Lower lobe of right lung (tissue), 2 donors: ENCODE results near the gene IL17RD. TPM values are rescaled to one million over a fixed set of nuclear protein-coding genes. Genes with fewer than 3 reads are reported as not detected.

Source experiments
- ATAC-seq, 2 donors: fragments of 200-7000 bp; cut with Tn5 transposase; one replicate each; pipeline ENCODE4 v1.9.1; 2020 to 2022; ENCODE audit warnings: mild to moderate bottlenecking in 2 of 2, moderate library complexity in 2 of 2
- DNase-seq: peaks from one replicate; pipeline ENCODE4 v3.0.0-alpha.2; 2020
- H3K27ac ChIP-seq: fragments of 200-600 bp; one replicate; pipeline ENCODE4 v1.8.0; 2022
- H3K27me3 ChIP-seq: fragments of 200-600 bp; one replicate; pipeline ENCODE4 v1.8.0; 2022; ENCODE audit warnings: low read depth
- H3K36me3 ChIP-seq: fragments of 200-600 bp; one replicate; pipeline ENCODE4 v1.8.0; 2022; ENCODE audit warnings: mild to moderate bottlenecking
- H3K4me1 ChIP-seq: fragments of 200-600 bp; one replicate; pipeline ENCODE4 v1.8.0; 2022
- H3K4me3 ChIP-seq: fragments of 200-600 bp; one replicate; pipeline ENCODE4 v1.8.0; 2022; ENCODE audit warnings: mild to moderate bottlenecking
- H3K9me3 ChIP-seq: fragments of 200-600 bp; one replicate; pipeline ENCODE4 v1.8.0; 2022
- CTCF ChIP-seq: fragments of 200-600 bp; IDR thresholded peaks from one replicate; pipeline ENCODE4 v1.8.0; 2022; ENCODE audit warnings: antibody characterized with exemption, mild to moderate bottlenecking
- intact Hi-C: fragments of 100-400 bp; cut with DNase I; formaldehyde crosslinking; loops from one replicate; pipeline ENCODE4 v1.11.0; 2022
- total RNA-seq: library from RNA; stranded (reverse); fragmentation: NEBNext Ultra II Directional; extraction: Animal tissue kit (Norgen Biotek cat#: 25700); gene quantifications from one replicate; pipeline ENCODE4 v1.2.1, GENCODE V29; 2021
- donor health status: DM: no; HTN: yes; CAD: no; lungs with severe emphysema.

Gene IL17RD
- total RNA-seq, 1 donor from 2014 or later: 2.4 TPM

- no peaks in the 10 kb centered on the region for H3K4me1 ChIP-seq
- peak; percentile 42 to 48 for ATAC-seq
- intact Hi-C loops: no loop called here
- no peaks in the 10 kb centered on the region for H3K9me3 ChIP-seq
- H3K27ac ChIP-seq: no peak overlapping the region
- no peaks in the 10 kb centered on the region for H3K27me3 ChIP-seq
- no peak for TF ChIP-seq CTCF
- H3K36me3 ChIP-seq: no peaks in the 10 kb centered on the region
- no peak overlapping the region for H3K4me3 ChIP-seq
- DNase-seq: no peak
Measured at GRCh38 chr3:57120040-57120439, 45.1 kb downstream of the IL17RD start.

GRCh38 chr3:57118254-57118653 is 46.9 kb downstream of the IL17RD start:
- Histone ChIP-seq H3K9me3 (no peaks in the 10 kb centered on the region), H3K4me3 (no peak overlapping the region), H3K4me1 (no peaks in the 10 kb centered on the region), H3K27me3 (no peaks in the 10 kb centered on the region), H3K36me3 (no peaks in the 10 kb centered on the region), H3K27ac (no peak overlapping the region)
- no peak for ATAC-seq
- no peak for TF ChIP-seq CTCF
- intact Hi-C loops: no loop called here
- DNase-seq: no peak

GRCh38 chr3:57116501-57116900 is 48.7 kb downstream of the IL17RD start:
- H3K36me3 ChIP-seq: no peaks in the 10 kb centered on the region
- intact Hi-C loops: no loop called here
- ATAC-seq (no peak), DNase-seq (no peak)
- TF ChIP-seq CTCF: no peak
- no peak overlapping the region for H3K27ac ChIP-seq
- no peaks in the 10 kb centered on the region for H3K4me1 ChIP-seq
- H3K27me3 ChIP-seq: no peaks in the 10 kb centered on the region
- H3K9me3 ChIP-seq: no peaks in the 10 kb centered on the region
- H3K4me3 ChIP-seq: no peak overlapping the region

- H3K4me1 ChIP-seq: no peaks in the 10 kb centered on the region
- intact Hi-C loops: no loop called here
- no peaks in the 10 kb centered on the region for H3K36me3 ChIP-seq
- H3K9me3 ChIP-seq: no peaks in the 10 kb centered on the region
- no peak overlapping the region for H3K4me3 ChIP-seq
- no peak overlapping the region for H3K27ac ChIP-seq
- ATAC-seq (no peak), DNase-seq (no peak)
- no peak for TF ChIP-seq CTCF
- no peaks in the 10 kb centered on the region for H3K27me3 ChIP-seq
Measured at GRCh38 chr3:57112206-57112605, 52.9 kb downstream of the IL17RD start.

- DNase-seq (no peak), ATAC-seq (no peak)
- Histone ChIP-seq H3K27me3 (no peaks in the 10 kb centered on the region), H3K9me3 (no peaks in the 10 kb centered on the region), H3K36me3 (no peaks in the 10 kb centered on the region), H3K4me3 (no peak overlapping the region), H3K27ac (no peak overlapping the region), H3K4me1 (no peaks in the 10 kb centered on the region)
- TF ChIP-seq CTCF: no peak
- intact Hi-C loops: no loop called here
Measured at GRCh38 chr3:57110798-57111197, 54.4 kb downstream of the IL17RD start.

GRCh38 chr3:57110214-57110613 is 54.9 kb downstream of the IL17RD start:
- H3K36me3 ChIP-seq: no peaks in the 10 kb centered on the region
- H3K27me3 ChIP-seq: no peaks in the 10 kb centered on the region
- H3K9me3 ChIP-seq: no peaks in the 10 kb centered on the region
- intact Hi-C loops: no loop called here
- DNase-seq (no peak), ATAC-seq (no peak)
- no peak for TF ChIP-seq CTCF
- no peaks in the 10 kb centered on the region for H3K4me1 ChIP-seq
- H3K4me3 ChIP-seq: no peak overlapping the region
- no peak overlapping the region for H3K27ac ChIP-seq
